Loucy (cell line): Measurements from ENCODE around the gene CST9L.

Experiments used
- H2AFZ ChIP-seq: fragments of 200-600 bp; sonication (generic); 2 replicates; pipeline ENCODE4 v1.6.0; 2016; ENCODE audit warnings: antibody characterized with exemption, mild to moderate bottlenecking, low read length, moderate library complexity
- H3F3A ChIP-seq: fragments of 200-600 bp; 2 replicates; pipeline ENCODE4 v1.6.0; 2016; ENCODE audit warnings: antibody characterized with exemption, low read depth, mild to moderate bottlenecking
- H3K27me3 ChIP-seq: fragments of 200-600 bp; sonication (generic); 2 replicates; pipeline ENCODE4 v1.6.1; 2014; ENCODE audit warnings: low read length, mild to moderate bottlenecking; ENCODE audit not compliant: insufficient read depth, poor library complexity, severe bottlenecking
- H3K36me3 ChIP-seq: fragments of 200-600 bp; sonication (generic); 2 replicates; pipeline ENCODE4 v1.6.1; 2016; ENCODE audit warnings: low read length; ENCODE audit not compliant: insufficient read depth
- H3K4me1 ChIP-seq: fragments of 200-600 bp; sonication (generic); 2 replicates; pipeline ENCODE4 v1.5.1; 2014; ENCODE audit warnings: low read length, mild to moderate bottlenecking; ENCODE audit not compliant: insufficient read depth, poor library complexity, severe bottlenecking
- H3K4me2 ChIP-seq: fragments of 200-600 bp; sonication (generic); 2 replicates; pipeline ENCODE4 v1.6.0; 2014; ENCODE audit warnings: antibody characterized with exemption, low read length, low read depth, mild to moderate bottlenecking; ENCODE audit not compliant: poor library complexity, severe bottlenecking
- H3K4me3 ChIP-seq: fragments of 200-600 bp; sonication (generic); 2 replicates; pipeline ENCODE4 v1.5.1; 2014; ENCODE audit warnings: low read length, mild to moderate bottlenecking, mixed read lengths; ENCODE audit not compliant: poor library complexity, severe bottlenecking
- H3K79me2 ChIP-seq: fragments of 200-600 bp; sonication (generic); 2 replicates; pipeline ENCODE4 v1.6.1; 2014; ENCODE audit warnings: low read length; ENCODE audit not compliant: insufficient read depth
- H3K9ac ChIP-seq: fragments of 200-600 bp; sonication (generic); 2 replicates; pipeline ENCODE4 v1.6.0; 2014; ENCODE audit warnings: mild to moderate bottlenecking, low read depth, low read length, moderate library complexity; ENCODE audit not compliant: poor library complexity, severe bottlenecking
- H3K9me2 ChIP-seq: fragments of 200-600 bp; sonication (generic); replicated peaks from 2 replicates; pipeline ENCODE4 v1.6.1; 2016; ENCODE audit warnings: low read depth, low read length, mixed read lengths
- H3K9me3 ChIP-seq: fragments of 200-600 bp; sonication (generic); 2 replicates; pipeline ENCODE4 v1.6.1; 2014; ENCODE audit warnings: mild to moderate bottlenecking, antibody characterized with exemption, low read length, low read depth; ENCODE audit not compliant: insufficient read depth
- H4K20me1 ChIP-seq: fragments of 200-600 bp; sonication (generic); 2 replicates; pipeline ENCODE4 v1.6.0; 2014; ENCODE audit warnings: antibody characterized with exemption, low read length, mild to moderate bottlenecking; ENCODE audit not compliant: insufficient read depth, poor library complexity, severe bottlenecking
- CTCF ChIP-seq: fragments of 200-600 bp; sonication (generic); conservative IDR thresholded peaks from 2 replicates; pipeline ENCODE4 v1.5.1; 2014; ENCODE audit warnings: mild to moderate bottlenecking, antibody characterized with exemption, low read length
- EZH2phosphoT487 ChIP-seq: fragments of 200-600 bp; IDR thresholded peaks from 2 replicates; pipeline ENCODE4 v1.6.1; 2018; ENCODE audit warnings: antibody characterized with exemption, mild to moderate bottlenecking, moderate library complexity, borderline replicate concordance

The CST9L gene

GRCh38 chr20:23537030-23537429 is 31.3 kb downstream of the CST9L start:
- TF ChIP-seq CTCF (no peak), EZH2phosphoT487 (no peak)
- H4K20me1 ChIP-seq: no peaks in the 10 kb centered on the region
- no peak overlapping the region for H3K9ac ChIP-seq
- H3K27me3 ChIP-seq: no peaks in the 10 kb centered on the region
- H3K4me1 ChIP-seq: no peaks in the 10 kb centered on the region
- H3K4me3 ChIP-seq: no peak overlapping the region
- H3K36me3 ChIP-seq: no peaks in the 10 kb centered on the region
- no peak overlapping the region for H3K4me2 ChIP-seq
- H3K79me2 ChIP-seq: no peaks in the 10 kb centered on the region
- H3K9me2 ChIP-seq: no peaks in the 10 kb centered on the region
- no peaks in the 10 kb centered on the region for H3F3A ChIP-seq
- H3K9me3 ChIP-seq: no peaks in the 10 kb centered on the region; the same call in 1 of the 2 replicates
- no peak overlapping the region for H2AFZ ChIP-seq

GRCh38 chr20:23536328-23536974 is 31.8 kb downstream of the CST9L start:
- Histone ChIP-seq H3K79me2 (no peaks in the 10 kb centered on the region), H2AFZ (no peak overlapping the region), H3K4me3 (no peak overlapping the region), H3F3A (no peaks in the 10 kb centered on the region), H3K27me3 (no peaks in the 10 kb centered on the region), H3K9me3 (no peaks in the 10 kb centered on the region; the same call in 1 of the 2 replicates), H3K4me2 (no peak overlapping the region), H4K20me1 (no peaks in the 10 kb centered on the region), H3K9ac (no peak overlapping the region), H3K4me1 (no peaks in the 10 kb centered on the region), H3K9me2 (no peaks in the 10 kb centered on the region), H3K36me3 (no peaks in the 10 kb centered on the region)
- TF ChIP-seq EZH2phosphoT487 (no peak), CTCF (no peak)

GRCh38 chr20:23534801-23535593 is 33.3 kb downstream of the CST9L start:
- Histone ChIP-seq H3K79me2 (no peaks in the 10 kb centered on the region), H3K9ac (no peak overlapping the region), H3K4me2 (no peak overlapping the region), H3K36me3 (no peaks in the 10 kb centered on the region), H2AFZ (no peak overlapping the region), H3K9me2 (no peaks in the 10 kb centered on the region), H4K20me1 (no peaks in the 10 kb centered on the region), H3K4me3 (no peak overlapping the region), H3K9me3 (no peaks in the 10 kb centered on the region; the same call in 1 of the 2 replicates), H3F3A (no peaks in the 10 kb centered on the region), H3K4me1 (no peaks in the 10 kb centered on the region), H3K27me3 (no peaks in the 10 kb centered on the region)
- TF ChIP-seq EZH2phosphoT487: no peak
- no peak for TF ChIP-seq CTCF
